GM18499 (cell line): Measurements from ENCODE around the gene NTRK3.

ENCODE experiments used
- ATAC-seq: cut with Tn5 transposase; IDR thresholded peaks from one replicate; pipeline ENCODE4 v1.9.1; 2021; ENCODE audit warnings: moderate number of reproducible peaks; ENCODE audit not compliant: insufficient read depth, unreplicated experiment

NTRK3 gene

GRCh38 chr15:88232771-88233201, 23.8 kb downstream of the NTRK3 start:
- no peak for ATAC-seq

GRCh38 chr15:88231909-88232644, 24.5 kb downstream of the NTRK3 start:
- no peak for ATAC-seq

GRCh38 chr15:88230823-88231222, 25.7 kb downstream of the NTRK3 start:
- no peak for ATAC-seq

- no peak for ATAC-seq
Observed at GRCh38 chr15:88225461-88225860, 31.1 kb downstream of the NTRK3 start.

- ATAC-seq = no peak
Observed at GRCh38 chr15:88223084-88223483, 33.5 kb downstream of the NTRK3 start.

GRCh38 chr15:88221836-88222235, 34.7 kb downstream of the NTRK3 start:
- no peak for ATAC-seq

GRCh38 chr15:88220443-88221335, 35.9 kb downstream of the NTRK3 start:
- no peak for ATAC-seq

- no peak for ATAC-seq
Observed at GRCh38 chr15:88219623-88220022, 36.9 kb downstream of the NTRK3 start.

GRCh38 chr15:88218557-88219221, 37.9 kb downstream of the NTRK3 start:
- ATAC-seq = no peak

- ATAC-seq = no peak
Observed at GRCh38 chr15:88215066-88215648, 41.4 kb downstream of the NTRK3 start.

- no peak for ATAC-seq
Observed at GRCh38 chr15:88209111-88209510, 47.4 kb downstream of the NTRK3 start.

- ATAC-seq = no peak
Observed at GRCh38 chr15:88208396-88208795, 48.1 kb downstream of the NTRK3 start.

GRCh38 chr15:88207565-88207964, 49.0 kb downstream of the NTRK3 start:
- no peak for ATAC-seq

GRCh38 chr15:88204584-88204983, 52.0 kb downstream of the NTRK3 start:
- ATAC-seq = no peak

- no peak for ATAC-seq
Observed at GRCh38 chr15:88202231-88202630, 54.3 kb downstream of the NTRK3 start.

- ATAC-seq = no peak
Observed at GRCh38 chr15:88201207-88201606, 55.3 kb downstream of the NTRK3 start.

- no peak for ATAC-seq
Observed at GRCh38 chr15:88196961-88197360, 59.6 kb downstream of the NTRK3 start.

- no peak for ATAC-seq
Observed at GRCh38 chr15:88194162-88194561, 62.4 kb downstream of the NTRK3 start.

GRCh38 chr15:88193415-88193814, 63.1 kb downstream of the NTRK3 start:
- no peak for ATAC-seq

- no peak for ATAC-seq
Observed at GRCh38 chr15:88191812-88192165, 64.8 kb downstream of the NTRK3 start.

GRCh38 chr15:88190232-88190631, 66.3 kb downstream of the NTRK3 start:
- ATAC-seq = no peak
